ENCODE results near the gene ARF1. TPM values are rescaled to one million over a fixed set of nuclear protein-coding genes. Genes with fewer than 3 reads are reported as not detected.

Gene ARF1
- total RNA-seq, 1 donor from 2014 or later = 292 TPM

GRCh38 chr1:228070173-228070572 lies 12.3 kb upstream of the ARF1 start:
- no peak for DNase-seq (ENCODE audit: low read depth in 2 of 2)

GRCh38 chr1:228070851-228071250 lies 11.7 kb upstream of the ARF1 start:
- no peak for DNase-seq (ENCODE audit: low read depth in 2 of 2)

GRCh38 chr1:228071839-228072657 lies 10.5 kb upstream of the ARF1 start:
- DNase-seq (ENCODE audit: low read depth in 2 of 2) = no peak

- DNase-seq (ENCODE audit: low read depth in 2 of 2) = no peak
Measured at GRCh38 chr1:228072658-228073043, 9.9 kb upstream of the ARF1 start.

- no peak for DNase-seq (ENCODE audit: low read depth in 2 of 2)
Measured at GRCh38 chr1:228073061-228073856, 9.2 kb upstream of the ARF1 start.

- DNase-seq (ENCODE audit: low read depth in 2 of 2) = no peak
Measured at GRCh38 chr1:228073857-228074545, 8.5 kb upstream of the ARF1 start.

GRCh38 chr1:228074954-228075730 lies 7.4 kb upstream of the ARF1 start:
- no peak for DNase-seq (ENCODE audit: low read depth in 2 of 2)

GRCh38 chr1:228075801-228076271 lies 6.7 kb upstream of the ARF1 start:
- no peak for DNase-seq (ENCODE audit: low read depth in 2 of 2)

GRCh38 chr1:228076796-228077430 lies 5.6 kb upstream of the ARF1 start:
- DNase-seq (ENCODE audit: low read depth in 2 of 2) = no peak

GRCh38 chr1:228077565-228078330 lies 4.8 kb upstream of the ARF1 start:
- DNase-seq (ENCODE audit: low read depth in 2 of 2) = no peak

- DNase-seq (ENCODE audit: low read depth in 2 of 2) = no peak
Measured at GRCh38 chr1:228079013-228079412, 3.5 kb upstream of the ARF1 start.

- DNase-seq (ENCODE audit: low read depth in 2 of 2) = no peak
Measured at GRCh38 chr1:228079601-228080263, 2.8 kb upstream of the ARF1 start.

- no peak for DNase-seq (ENCODE audit: low read depth in 2 of 2)
Measured at GRCh38 chr1:228081144-228081543, 1.4 kb upstream of the ARF1 start.

- DNase-seq (ENCODE audit: low read depth in 2 of 2) = peak in 1 of 2 donors; percentile 24
Measured at GRCh38 chr1:228081578-228082213, 812 bp upstream of the ARF1 start.

GRCh38 chr1:228082918-228083870 lies 686 bp downstream of the ARF1 start:
- peak; percentile 62 to 78 for DNase-seq (ENCODE audit: low read depth in 2 of 2)

GRCh38 chr1:228083871-228084278 lies 1.4 kb downstream of the ARF1 start:
- DNase-seq (ENCODE audit: low read depth in 2 of 2) = peak; percentile 53 to 56

- peak; percentile 28 to 47 for DNase-seq (ENCODE audit: low read depth in 2 of 2)
Measured at GRCh38 chr1:228084325-228084724, 1.8 kb downstream of the ARF1 start.

GRCh38 chr1:228084797-228085196 lies 2.3 kb downstream of the ARF1 start:
- DNase-seq (ENCODE audit: low read depth in 2 of 2) = no peak
